Measurements from ENCODE around the gene R3HDM4.
"Not testable (repeated sequence)": the region's sequence is repeated elsewhere in the genome, so short reads cannot be mapped to it uniquely, and the experiment has no call there.

R3HDM4 gene

GRCh38 chr19:913080-913748 is at the start of gene R3HDM4:
R3HDM4 (minus strand) TSS chr19:913219; CDS start chr19:913157, 62 bp downstream.
- DNase-seq: peak; percentile 57

- DNase-seq: no peak
Observed at GRCh38 chr19:961866-962620, 49.0 kb upstream of the R3HDM4 start.

- no peak for DNase-seq
Observed at GRCh38 chr19:960601-960938, 47.6 kb upstream of the R3HDM4 start.

- DNase-seq: no peak
Observed at GRCh38 chr19:960020-960419, 47.0 kb upstream of the R3HDM4 start.

- DNase-seq: no peak
Observed at GRCh38 chr19:958967-959855, 46.2 kb upstream of the R3HDM4 start.

- not testable (repeated sequence) for DNase-seq
Observed at GRCh38 chr19:957578-957977, 44.6 kb upstream of the R3HDM4 start.

- no peak for DNase-seq
Observed at GRCh38 chr19:956766-957440, 43.9 kb upstream of the R3HDM4 start.

- no peak for DNase-seq
Observed at GRCh38 chr19:955803-956765, 43.1 kb upstream of the R3HDM4 start.

GRCh38 chr19:954672-955494 is 41.9 kb upstream of the R3HDM4 start:
- DNase-seq: no peak

- DNase-seq: no peak
Observed at GRCh38 chr19:954272-954671, 41.3 kb upstream of the R3HDM4 start.

GRCh38 chr19:953445-954271 is 40.6 kb upstream of the R3HDM4 start:
- no peak for DNase-seq

- DNase-seq: no peak
Observed at GRCh38 chr19:952680-953444, 39.8 kb upstream of the R3HDM4 start.

GRCh38 chr19:952049-952679 is 39.1 kb upstream of the R3HDM4 start:
- DNase-seq: no peak

- DNase-seq: no peak
Observed at GRCh38 chr19:950352-951066, 37.5 kb upstream of the R3HDM4 start.

- DNase-seq: peak; percentile 27
Observed at GRCh38 chr19:948842-949496, 36.0 kb upstream of the R3HDM4 start.

- DNase-seq: no peak
Observed at GRCh38 chr19:947707-948539, 34.9 kb upstream of the R3HDM4 start.
